Peyer's patch (tissue), 4 donors: ENCODE results near the gene PJA1.

Experiments
- POLR2A ChIP-seq, 2 donors: fragments of 450-650 bp; IDR thresholded peaks; one replicate each; pipeline ENCODE4 v1.5.1; 2017; ENCODE audit warnings: antibody characterized with exemption in 2 of 2, mild to moderate bottlenecking in 2 of 2, moderate library complexity in 2 of 2
- TF ChIP-seq, protein P1 (sequence below), 6 experiments: fragments of 450-650 bp in 4 of 6; fragments of 200-600 bp in 2 of 6; sonication (generic) in 1 of 6; IDR thresholded peaks; one replicate each; pipeline ENCODE4 v1.5.1; 2017 to 2019; ENCODE audit warnings: antibody characterized with exemption in 6 of 6, mild to moderate bottlenecking in 3 of 6, moderate library complexity in 1 of 6

DNA sequence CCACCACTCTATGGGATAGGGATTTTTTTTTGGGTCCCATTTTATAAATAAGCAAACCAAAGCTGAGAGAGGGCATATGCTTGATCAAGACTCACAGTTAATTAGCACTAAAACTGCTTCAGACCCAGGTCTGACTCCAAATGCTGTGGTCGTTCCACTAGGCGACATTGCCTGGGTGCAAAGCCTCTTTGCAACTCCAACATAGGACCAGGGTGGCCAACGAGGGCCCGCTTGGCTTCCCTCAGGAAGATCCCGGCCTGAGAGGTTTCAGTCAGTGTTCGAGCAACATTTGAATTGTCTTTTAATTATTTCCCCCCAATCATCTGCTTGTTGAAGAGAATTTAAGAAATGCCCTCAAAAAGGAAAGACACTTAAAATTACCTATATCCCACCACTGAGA lies 11.2 kb downstream of the PJA1 start:
- TF ChIP-seq, protein P1, sequence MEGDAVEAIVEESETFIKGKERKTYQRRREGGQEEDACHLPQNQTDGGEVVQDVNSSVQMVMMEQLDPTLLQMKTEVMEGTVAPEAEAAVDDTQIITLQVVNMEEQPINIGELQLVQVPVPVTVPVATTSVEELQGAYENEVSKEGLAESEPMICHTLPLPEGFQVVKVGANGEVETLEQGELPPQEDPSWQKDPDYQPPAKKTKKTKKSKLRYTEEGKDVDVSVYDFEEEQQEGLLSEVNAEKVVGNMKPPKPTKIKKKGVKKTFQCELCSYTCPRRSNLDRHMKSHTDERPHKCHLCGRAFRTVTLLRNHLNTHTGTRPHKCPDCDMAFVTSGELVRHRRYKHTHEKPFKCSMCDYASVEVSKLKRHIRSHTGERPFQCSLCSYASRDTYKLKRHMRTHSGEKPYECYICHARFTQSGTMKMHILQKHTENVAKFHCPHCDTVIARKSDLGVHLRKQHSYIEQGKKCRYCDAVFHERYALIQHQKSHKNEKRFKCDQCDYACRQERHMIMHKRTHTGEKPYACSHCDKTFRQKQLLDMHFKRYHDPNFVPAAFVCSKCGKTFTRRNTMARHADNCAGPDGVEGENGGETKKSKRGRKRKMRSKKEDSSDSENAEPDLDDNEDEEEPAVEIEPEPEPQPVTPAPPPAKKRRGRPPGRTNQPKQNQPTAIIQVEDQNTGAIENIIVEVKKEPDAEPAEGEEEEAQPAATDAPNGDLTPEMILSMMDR (IDR thresholded peaks at IDR 0.05): no peak
- no peak for TF ChIP-seq POLR2A (IDR thresholded peaks at IDR 0.05)
